Astrocyte of the cerebellum (primary cell): ENCODE measurements around the gene TCF4.

ENCODE experiments used
- DNase-seq: peaks from one replicate; pipeline ENCODE4 v3.0.0-alpha.2; 2011; ENCODE audit warnings: low read depth
- H3K4me3 ChIP-seq: 2 replicates; pipeline ENCODE4 v1.5.1; 2011; ENCODE audit warnings: mild to moderate bottlenecking, low read depth, low read length, moderate library complexity
- CTCF ChIP-seq: IDR thresholded peaks from 2 replicates; pipeline ENCODE4 v1.5.1; 2012; ENCODE audit warnings: low read length, low read depth, moderate library complexity, mild to moderate bottlenecking; ENCODE audit errors: missing control alignments
- in situ Hi-C: cut with HindIII; loops from 2 replicates; pipeline ENCODE4 v1.10.0; 2017; ENCODE audit warnings: low sequenced_read_pairs

TCF4 gene

DNA sequence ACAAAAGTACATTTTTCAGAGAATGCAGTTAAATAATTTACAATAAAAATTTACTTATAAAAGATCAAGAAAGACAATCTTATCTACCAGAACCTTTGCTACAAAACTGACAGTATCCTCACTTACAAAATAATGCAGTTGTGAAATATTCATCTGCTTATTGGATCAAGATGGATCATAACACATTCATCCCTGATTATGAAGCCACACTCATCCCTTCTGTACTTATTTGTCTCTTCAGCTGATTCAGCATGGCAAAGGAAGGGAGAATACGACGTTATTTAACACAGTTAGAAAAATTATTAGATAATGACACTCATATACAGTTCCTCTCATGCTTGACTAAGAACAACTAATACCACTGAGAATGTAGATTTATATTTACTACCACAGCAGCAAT lies 46.4 kb downstream of the TCF4 start:
- in situ Hi-C loops, result no loop called here
- no peak overlapping the region for H3K4me3 ChIP-seq
- TF ChIP-seq CTCF, result no peak
- DNase-seq, result no peak

DNA sequence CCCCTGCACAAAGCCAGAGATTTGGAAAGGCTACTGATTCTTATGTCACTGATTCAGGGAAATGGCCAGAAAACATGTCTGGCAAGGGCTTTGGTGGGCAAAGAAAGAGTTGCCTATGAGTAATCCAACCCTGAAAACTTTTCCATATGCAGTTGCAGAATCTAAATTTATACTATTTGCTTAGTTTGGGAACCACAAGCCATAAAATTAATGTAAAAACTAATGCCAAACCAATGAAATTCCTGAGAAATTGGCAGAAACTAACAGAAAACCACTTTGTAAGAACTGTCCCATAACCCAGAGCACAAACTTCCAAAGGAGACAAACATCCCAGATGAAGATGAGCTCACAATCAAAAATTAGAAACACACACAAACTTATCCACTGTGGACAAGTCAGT lies 48.8 kb downstream of the TCF4 start:
- DNase-seq, result peak; percentile 70
- in situ Hi-C loops, result no loop called here
- TF ChIP-seq CTCF, result no peak
- H3K4me3 ChIP-seq, result no peak overlapping the region

GRCh38 chr18:55534996-55535395 lies 53.0 kb downstream of the TCF4 start:
- DNase-seq, result no peak
- H3K4me3 ChIP-seq, result no peak overlapping the region
- in situ Hi-C loops, result no loop called here
- no peak for TF ChIP-seq CTCF

DNA sequence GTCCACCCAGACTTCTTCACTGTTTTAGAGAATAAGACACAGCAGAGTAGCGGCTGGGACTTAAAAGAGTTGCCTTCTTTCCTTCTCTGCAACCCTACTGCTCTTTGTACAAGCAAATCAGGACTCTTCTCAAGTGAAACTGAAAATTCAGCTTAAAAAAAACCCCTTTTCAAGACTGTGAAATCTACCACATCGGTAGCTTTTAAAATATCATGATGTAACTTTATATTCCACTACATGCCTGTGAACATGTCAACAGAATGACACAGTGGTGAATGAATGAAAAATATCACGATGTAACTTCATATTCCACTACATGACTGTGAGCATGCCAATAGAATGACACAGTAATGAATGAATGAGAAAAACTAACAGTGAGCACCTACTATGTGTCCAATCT lies 53.4 kb downstream of the TCF4 start:
- no peak overlapping the region for H3K4me3 ChIP-seq
- no peak for DNase-seq
- TF ChIP-seq CTCF, result no peak
- in situ Hi-C loops, result no loop called here

DNA sequence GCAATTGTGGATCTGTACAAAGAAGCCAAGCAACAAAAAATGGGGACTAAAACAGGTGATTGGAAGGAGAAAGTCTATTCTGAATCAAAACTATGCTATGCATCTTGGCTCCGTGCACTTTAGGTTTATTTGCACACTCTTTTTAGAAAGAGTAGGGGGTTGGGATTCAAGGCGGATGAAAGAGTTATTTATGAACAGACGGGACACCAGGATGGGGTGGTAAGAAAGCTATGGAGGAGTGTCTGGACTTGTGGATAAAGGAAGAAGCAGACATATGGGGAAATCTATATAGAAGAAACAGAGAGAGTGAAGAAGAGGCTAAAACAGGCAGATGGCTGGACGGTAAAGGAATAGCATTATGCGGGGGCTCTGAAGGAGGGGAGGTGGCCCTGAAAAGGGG lies 57.8 kb downstream of the TCF4 start:
- in situ Hi-C loops, result no loop called here
- no peak for TF ChIP-seq CTCF

DNA sequence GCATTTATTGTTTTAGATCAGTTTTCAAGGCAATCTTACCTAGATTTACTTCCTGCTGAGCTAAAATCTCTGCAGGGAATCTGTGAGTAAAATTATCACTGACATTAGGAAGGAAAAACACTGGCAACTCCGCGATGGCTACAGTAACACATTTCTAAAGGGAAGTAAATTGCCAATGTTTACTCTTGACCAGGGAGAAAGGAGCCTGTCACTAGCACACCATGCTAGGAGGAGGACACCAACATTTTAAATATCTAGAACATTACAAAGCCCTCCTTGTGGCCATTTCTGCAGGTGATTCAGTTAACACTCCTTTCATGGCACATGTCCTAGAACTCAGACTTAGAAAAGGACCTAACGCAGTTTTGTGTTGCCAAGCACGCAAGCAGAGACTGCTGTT lies 58.4 kb downstream of the TCF4 start:
- TF ChIP-seq CTCF, result no peak
- in situ Hi-C loops, result no loop called here
- H3K4me3 ChIP-seq, result no peak overlapping the region
- DNase-seq, result no peak

More for the DNA sequence above, 57.8 kb downstream of the TCF4 start:
- H3K4me3 ChIP-seq, result no peak overlapping the region
- no peak for DNase-seq

- TF ChIP-seq CTCF, result no peak
- no peak for DNase-seq
- in situ Hi-C loops, result no loop called here
- no peak overlapping the region for H3K4me3 ChIP-seq
Observed at GRCh38 chr18:55525845-55526244, 62.1 kb downstream of the TCF4 start.
